A549 (cell line): ENCODE results near the gene SORL1.

Source experiments
- KDM5A ChIP-seq: fragments of 200-600 bp; sonication (generic); IDR thresholded peaks from 2 replicates; pipeline ENCODE4 v1.6.1; 2016; ENCODE audit warnings: antibody characterized with exemption, mild to moderate bottlenecking
- MAFK ChIP-seq: fragments of 450-650 bp; IDR thresholded peaks from 2 replicates; pipeline ENCODE4 v1.6.1; 2014; ENCODE audit not compliant: partially characterized antibody
- MAZ ChIP-seq: fragments of 150-350 bp; IDR thresholded peaks from 2 replicates; pipeline ENCODE4 v1.6.1; 2014; ENCODE audit warnings: antibody characterized with exemption, low read depth, low read length, borderline replicate concordance
- MYC ChIP-seq: IDR thresholded peaks from 2 replicates; pipeline ENCODE4 v1.6.1; 2012; ENCODE audit warnings: mild to moderate bottlenecking, inconsistent platforms, low read length, improper control_type of control experiment, borderline replicate concordance
- POLR2A ChIP-seq: IDR thresholded peaks from 2 replicates; pipeline ENCODE4 v1.6.1; 2012; ENCODE audit warnings: mild to moderate bottlenecking, low read length
- RAD21 ChIP-seq, 2 experiments: fragments of >200 bp in 1 of 2; sonication (Bioruptor Twin) in 1 of 2; formaldehyde crosslinking in 1 of 2; IDR thresholded peaks in 1 of 2; conservative IDR thresholded peaks in 1 of 2; 2 replicates in 1 of 2; 3 replicates in 1 of 2; pipeline ENCODE4 v1.6.1; 2012 to 2018; ENCODE audit warnings: inconsistent platforms in 1 of 2
- TF ChIP-seq, protein P1 (sequence below): fragments of >200 bp; sonication (Bioruptor Twin); formaldehyde crosslinking; IDR thresholded peaks from 3 replicates; pipeline ENCODE4 v1.5.1; 2016
- TF ChIP-seq, protein P2 (sequence below): fragments of 200-600 bp; sonication (generic); IDR thresholded peaks from 2 replicates; pipeline ENCODE4 v1.6.1; 2016; ENCODE audit warnings: antibody characterized with exemption, mild to moderate bottlenecking, moderate library complexity

DNA sequence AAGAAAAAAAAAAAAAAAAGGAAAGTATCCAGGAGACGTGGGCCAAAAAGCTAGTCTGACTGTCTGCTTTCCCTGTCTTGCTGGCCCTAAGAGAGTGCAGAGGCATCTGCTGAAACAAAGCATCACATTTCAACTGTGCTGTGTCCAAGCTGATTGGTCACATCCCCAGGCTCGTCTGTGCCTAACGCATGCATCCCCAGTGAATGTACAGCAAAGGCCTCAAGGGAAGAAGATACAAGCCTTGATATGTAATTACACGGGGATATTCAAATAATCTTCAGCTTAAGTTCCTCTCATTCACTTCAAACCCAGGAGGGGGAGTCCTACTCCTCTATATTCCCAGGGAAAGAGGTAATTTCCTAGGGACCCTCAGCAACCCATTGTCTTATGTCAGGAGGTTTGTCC is 5.4 kb upstream of the SORL1 start:
- TF ChIP-seq, protein P1, sequence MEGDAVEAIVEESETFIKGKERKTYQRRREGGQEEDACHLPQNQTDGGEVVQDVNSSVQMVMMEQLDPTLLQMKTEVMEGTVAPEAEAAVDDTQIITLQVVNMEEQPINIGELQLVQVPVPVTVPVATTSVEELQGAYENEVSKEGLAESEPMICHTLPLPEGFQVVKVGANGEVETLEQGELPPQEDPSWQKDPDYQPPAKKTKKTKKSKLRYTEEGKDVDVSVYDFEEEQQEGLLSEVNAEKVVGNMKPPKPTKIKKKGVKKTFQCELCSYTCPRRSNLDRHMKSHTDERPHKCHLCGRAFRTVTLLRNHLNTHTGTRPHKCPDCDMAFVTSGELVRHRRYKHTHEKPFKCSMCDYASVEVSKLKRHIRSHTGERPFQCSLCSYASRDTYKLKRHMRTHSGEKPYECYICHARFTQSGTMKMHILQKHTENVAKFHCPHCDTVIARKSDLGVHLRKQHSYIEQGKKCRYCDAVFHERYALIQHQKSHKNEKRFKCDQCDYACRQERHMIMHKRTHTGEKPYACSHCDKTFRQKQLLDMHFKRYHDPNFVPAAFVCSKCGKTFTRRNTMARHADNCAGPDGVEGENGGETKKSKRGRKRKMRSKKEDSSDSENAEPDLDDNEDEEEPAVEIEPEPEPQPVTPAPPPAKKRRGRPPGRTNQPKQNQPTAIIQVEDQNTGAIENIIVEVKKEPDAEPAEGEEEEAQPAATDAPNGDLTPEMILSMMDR = peak; percentile 21; the same call in 1 of the 3 replicates
- TF ChIP-seq RAD21 (conservative IDR thresholded peaks at IDR 0.05 in 1 of 2, IDR thresholded peaks at IDR 0.05 in 1 of 2) = peak; percentile 28 to 37; a peak in 3 of 5 replicates
- no peak for TF ChIP-seq MYC
- TF ChIP-seq, protein P2, sequence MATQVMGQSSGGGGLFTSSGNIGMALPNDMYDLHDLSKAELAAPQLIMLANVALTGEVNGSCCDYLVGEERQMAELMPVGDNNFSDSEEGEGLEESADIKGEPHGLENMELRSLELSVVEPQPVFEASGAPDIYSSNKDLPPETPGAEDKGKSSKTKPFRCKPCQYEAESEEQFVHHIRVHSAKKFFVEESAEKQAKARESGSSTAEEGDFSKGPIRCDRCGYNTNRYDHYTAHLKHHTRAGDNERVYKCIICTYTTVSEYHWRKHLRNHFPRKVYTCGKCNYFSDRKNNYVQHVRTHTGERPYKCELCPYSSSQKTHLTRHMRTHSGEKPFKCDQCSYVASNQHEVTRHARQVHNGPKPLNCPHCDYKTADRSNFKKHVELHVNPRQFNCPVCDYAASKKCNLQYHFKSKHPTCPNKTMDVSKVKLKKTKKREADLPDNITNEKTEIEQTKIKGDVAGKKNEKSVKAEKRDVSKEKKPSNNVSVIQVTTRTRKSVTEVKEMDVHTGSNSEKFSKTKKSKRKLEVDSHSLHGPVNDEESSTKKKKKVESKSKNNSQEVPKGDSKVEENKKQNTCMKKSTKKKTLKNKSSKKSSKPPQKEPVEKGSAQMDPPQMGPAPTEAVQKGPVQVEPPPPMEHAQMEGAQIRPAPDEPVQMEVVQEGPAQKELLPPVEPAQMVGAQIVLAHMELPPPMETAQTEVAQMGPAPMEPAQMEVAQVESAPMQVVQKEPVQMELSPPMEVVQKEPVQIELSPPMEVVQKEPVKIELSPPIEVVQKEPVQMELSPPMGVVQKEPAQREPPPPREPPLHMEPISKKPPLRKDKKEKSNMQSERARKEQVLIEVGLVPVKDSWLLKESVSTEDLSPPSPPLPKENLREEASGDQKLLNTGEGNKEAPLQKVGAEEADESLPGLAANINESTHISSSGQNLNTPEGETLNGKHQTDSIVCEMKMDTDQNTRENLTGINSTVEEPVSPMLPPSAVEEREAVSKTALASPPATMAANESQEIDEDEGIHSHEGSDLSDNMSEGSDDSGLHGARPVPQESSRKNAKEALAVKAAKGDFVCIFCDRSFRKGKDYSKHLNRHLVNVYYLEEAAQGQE = no peak
- TF ChIP-seq MAZ = no peak
- TF ChIP-seq KDM5A = no peak
- TF ChIP-seq MAFK = no peak
- TF ChIP-seq POLR2A = no peak
